GM21528 (cell line): ENCODE results near the gene CTNNA3.
A peak's percentile ranks its signal among the peaks of the same experiment; 100 is the strongest.

Experiments
- ATAC-seq: cut with Tn5 transposase; IDR thresholded peaks from one replicate; pipeline ENCODE4 v1.9.1; 2021; ENCODE audit warnings: mild to moderate bottlenecking, moderate library complexity; ENCODE audit not compliant: unreplicated experiment, low FRiP score

CTNNA3 gene

DNA sequence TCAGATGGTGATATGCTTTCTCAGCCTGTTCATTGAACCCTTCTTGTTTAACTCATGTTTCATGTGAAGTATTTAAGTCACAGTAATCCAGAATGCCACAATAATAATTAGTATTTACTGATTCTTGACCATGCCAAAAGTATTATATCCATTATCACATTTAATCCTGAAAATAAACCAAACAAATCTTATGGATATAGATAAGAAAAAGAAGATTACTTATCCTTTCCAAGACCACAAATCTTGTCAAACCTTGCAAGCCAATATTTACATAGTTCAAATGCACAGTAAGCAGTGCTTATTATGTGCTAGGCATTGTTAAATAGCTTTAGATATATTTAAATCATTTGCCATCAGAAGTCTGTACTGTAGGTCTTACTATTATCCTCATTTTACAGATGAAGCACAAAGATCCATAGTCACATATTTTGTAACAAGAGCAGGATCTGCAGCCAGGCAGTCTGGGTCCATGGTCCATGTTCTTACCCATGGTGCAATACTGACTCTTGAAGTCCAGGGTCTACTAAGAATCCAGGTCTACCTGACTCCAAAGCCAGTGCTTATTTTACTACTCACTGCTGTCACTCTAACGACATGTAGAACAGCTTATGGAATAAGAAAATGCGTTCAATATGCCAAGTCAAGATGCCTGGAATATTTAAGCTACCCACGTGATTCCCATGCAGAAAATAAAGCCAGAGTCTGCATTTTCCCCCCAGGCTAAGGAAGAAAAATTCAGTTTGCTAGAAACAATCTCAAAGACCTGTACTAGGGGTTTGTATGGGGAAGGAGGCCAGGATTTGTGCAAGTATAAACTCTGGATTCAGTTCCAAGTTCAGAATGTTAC is 1755.0 kb downstream of the CTNNA3 start:
- no peak for ATAC-seq

DNA sequence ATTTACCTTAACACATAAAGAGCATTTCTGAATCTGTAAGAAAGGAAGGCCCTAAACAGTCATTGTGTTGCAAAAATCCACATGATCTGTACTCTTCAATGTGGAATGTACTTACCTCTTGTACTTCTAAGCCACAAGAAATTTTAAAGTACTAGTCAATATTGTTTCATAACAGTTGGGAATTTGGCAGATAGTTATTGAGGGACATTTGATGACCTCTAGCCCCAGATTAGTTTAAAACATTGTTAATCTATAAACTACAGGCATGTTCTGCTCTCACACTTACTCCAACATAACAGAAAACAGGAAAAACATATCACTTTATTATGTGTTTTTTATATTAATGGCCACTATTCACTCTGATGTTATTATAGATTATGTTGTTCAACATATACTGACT is 1755.9 kb downstream of the CTNNA3 start:
- ATAC-seq, result no peak

DNA sequence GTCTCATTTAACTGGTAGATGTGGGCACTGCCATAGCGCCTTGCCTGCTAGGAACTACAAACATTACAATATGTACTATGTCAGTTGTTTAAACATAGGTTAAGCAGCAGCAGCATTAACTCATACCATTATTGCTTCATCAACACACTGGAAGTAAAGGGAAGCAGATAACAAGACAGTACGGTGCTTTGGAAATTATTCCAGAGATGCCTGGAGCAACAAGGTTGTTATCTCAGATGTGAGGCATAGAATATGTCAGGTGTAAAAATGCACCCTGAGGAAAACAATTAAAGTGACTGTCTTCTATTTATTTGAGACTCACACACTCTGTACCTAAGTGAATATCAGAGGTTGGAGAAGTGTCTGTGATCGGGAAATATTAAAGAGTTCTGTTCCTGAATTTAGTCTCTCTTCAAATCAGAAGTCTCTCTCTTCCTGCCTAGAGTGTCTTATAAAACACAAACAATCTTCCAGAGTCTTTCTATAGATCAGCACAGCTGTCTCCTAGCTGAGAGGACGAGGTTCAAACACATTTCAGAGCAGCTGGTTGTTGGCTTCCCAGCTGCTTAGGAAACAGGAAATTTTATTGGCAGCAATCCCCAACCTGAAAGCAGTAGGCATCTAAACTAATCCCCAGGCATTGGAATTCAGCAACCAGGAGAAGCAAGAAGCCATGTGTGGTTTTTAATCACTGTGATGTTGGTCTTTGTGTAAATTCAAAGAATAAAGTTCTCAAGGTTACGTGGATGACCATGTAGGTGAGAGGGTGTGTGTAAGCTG is 1764.5 kb downstream of the CTNNA3 start:
- ATAC-seq, result no peak

DNA sequence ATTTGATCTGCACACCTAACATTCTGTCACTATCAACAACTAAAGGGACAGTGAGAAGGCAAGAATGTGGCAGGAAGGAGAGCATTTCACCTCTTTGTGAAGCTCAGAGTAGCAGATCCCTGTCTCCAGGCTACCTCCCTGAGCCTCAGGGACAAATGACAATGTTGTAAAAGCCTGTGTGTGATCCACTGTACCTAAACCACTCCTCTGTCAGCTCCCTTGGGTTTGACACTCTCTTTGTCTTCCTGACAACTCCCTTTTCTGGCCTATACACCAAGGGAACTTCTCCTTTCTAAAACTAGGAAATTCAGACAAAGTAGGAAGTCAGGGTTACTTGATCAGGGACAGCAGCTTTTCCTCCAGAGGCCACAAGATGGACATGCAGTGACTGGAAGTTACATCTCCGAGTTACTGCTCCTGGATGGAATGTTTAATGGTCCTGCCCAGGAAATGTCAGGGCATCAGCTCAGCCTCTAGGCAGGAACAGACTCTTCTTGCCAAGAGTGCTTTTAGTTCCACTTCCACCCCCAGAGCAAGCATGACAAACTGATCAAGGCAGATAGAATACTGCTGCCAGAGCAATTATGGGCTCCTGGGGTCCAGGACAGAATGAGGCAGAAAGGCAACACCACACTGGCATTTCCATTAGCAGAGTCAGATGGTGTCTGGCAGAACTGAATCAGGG is 1784.7 kb downstream of the CTNNA3 start:
- no peak for ATAC-seq

DNA sequence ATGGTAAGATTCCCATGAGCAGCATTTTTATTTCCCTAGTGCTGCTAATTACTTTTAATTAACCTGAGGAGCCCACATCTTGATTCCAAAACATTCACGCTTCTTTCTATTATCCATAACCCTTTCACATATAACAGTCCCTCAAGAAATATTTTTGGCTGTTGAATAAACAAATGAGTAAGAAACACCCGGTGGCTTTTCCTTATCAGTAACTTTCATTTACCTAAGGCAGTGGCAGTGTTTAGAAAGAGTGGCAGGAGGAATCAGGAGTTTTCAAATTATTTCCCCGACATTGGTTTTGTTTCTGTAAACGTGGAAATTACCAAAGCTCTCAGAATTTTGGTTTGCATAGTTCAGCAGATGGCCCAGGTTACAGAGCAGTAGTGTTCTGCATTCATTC is 1785.8 kb downstream of the CTNNA3 start:
- no peak for ATAC-seq

DNA sequence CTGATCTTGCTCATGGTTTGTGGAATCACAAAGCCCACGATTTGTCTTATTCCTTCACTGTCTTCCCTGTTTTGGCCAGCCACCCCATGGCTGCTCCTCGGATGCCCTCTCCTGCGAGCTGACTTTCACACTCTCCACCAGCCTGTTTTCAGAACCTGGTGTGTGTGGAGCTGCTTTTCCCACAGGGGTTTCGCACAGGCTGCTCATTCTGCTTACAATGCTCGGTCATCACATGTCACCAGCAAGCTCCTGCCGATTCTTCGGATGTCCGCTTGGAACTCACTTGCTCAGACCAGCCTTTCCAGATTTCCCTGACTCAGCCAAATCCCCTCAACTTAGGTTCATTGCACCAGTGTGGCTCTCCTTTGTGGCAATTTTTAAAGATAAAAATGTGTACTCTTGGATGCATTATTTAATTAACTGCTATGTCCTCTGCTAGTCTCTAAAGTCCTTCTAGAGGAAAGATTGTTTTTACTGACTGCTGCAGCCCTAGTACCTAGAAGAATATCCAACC is 1788.7 kb downstream of the CTNNA3 start:
- no peak for ATAC-seq

DNA sequence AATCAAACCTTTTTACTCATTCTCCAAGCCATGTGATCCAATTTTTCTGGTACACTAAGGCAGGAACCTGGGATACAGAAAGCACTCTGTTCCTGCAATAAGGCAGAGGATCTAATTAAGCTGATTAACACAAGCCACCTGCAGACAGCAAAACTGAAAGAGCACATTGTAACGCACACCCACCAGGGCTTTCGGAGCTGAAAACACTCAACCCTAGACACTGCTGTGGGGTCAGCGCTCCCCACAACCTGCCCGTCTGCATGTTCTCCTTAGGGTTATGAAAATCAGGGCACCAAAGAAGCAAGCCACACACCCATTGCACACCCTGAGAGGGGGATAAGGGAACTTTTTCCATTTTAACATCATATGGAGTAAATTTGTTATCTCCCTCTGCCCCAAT is 1792.4 kb downstream of the CTNNA3 start:
- no peak for ATAC-seq

DNA sequence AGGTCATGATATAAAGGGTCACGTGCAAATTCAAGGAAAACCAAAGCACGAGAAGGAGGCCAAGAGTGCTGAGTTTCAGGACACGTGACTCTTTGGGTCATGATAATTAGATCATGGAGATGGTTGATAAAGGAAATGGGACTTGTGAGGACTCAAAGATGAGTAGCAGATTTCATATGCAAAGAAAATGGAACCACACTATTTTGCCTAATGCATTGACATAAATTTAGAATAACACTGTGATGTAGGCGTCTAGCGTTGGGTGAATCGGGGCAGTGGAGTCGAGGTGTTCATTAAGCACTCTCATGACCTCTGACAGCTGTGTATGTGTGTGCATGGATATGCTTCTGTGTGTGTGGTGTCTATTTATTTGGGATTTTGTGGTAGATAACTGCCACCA is 1795.7 kb downstream of the CTNNA3 start:
- no peak for ATAC-seq

DNA sequence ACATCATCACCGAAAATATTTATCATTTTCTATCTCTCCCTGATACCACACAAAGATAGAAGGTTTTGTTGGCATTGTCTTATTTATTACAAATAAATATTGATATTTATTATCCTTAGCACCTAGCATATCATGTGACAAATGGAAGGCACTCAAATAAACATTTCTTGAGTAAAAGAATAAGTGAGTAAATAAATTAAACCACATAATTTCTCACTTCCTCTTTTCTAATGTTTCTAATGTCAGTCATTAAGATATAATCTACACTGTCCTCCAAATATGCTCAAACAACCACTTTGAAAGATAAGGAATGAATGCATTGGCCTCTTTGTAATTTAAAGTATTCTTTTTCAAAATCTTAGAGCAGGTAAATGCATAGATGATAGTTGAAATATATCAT is 1797.9 kb downstream of the CTNNA3 start:
- no peak for ATAC-seq

DNA sequence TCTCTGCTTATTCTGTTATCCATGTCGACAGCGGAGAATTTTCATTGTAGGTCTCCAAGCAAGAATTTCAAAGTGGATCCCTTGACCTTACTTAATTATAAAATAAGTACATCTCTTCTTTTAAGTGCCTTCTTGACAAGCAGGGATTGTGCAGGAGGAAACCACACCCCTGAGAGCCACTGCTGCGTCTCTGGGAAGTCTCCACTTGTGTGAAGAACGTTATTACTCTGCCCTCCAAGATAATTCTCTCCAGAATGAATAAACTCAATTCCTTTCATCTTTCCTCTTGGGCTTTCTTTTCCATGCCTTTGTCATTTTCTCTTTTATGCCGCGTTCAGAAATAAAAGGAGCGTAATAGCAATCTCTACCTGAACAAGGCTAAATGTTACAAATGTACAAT is 1801.0 kb downstream of the CTNNA3 start:
- no peak for ATAC-seq

DNA sequence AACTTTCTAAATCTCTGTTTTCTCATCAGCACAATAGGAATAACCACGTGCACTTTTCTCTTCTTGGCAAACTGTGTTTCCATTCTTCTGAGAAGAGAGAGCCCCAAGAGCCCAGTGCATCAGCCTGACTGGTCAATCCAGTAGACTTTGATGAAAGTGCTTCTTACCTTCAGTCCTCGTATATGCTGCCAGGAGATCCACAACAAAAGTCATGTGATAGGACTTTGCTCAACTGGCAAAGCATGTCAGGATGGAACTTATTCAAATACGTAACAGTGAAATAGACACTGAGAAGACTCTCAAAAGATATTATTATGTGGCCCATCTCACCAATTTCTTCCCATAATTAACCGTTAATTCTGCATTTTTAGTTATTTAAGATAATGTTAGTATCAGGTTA is 1801.6 kb downstream of the CTNNA3 start:
- ATAC-seq, result no peak

DNA sequence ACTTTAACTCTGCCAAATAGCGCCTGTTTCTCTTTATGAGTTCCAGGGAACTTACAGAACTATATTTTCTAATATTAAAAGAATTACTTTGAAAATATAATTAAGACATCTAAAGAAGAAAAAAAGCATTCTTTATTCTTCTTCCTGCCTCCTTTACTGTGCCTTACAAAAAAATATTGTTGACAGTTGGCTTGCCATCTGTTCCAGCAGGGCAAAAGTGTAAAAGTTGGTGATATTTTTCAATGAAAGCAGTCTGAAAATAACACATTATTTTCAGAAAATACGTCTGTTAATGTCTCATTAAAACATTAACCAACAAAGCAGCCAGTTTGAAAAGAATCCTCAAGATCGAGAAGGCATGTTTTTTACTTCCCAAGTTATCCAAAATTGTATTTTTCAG is 1802.3 kb downstream of the CTNNA3 start:
- no peak for ATAC-seq

DNA sequence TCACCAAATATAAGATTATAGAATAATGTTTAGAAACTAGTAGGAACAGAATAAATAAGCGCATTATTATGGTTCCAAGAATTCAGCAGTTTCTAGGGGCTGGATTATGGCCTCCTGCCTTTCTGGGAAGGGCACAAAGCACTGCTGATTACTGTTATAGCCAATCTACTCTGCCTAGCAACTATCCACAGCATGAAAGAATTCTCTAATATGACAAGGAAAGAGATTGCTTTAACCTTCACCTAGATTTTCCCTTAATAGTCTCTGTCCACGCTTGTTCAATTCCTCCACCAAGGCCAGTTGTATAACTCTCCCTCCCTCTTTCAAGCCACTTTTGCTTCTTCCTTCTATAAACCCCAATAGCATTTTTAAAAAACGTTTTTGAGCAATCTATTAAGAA is 1803.7 kb downstream of the CTNNA3 start:
- ATAC-seq, result no peak

DNA sequence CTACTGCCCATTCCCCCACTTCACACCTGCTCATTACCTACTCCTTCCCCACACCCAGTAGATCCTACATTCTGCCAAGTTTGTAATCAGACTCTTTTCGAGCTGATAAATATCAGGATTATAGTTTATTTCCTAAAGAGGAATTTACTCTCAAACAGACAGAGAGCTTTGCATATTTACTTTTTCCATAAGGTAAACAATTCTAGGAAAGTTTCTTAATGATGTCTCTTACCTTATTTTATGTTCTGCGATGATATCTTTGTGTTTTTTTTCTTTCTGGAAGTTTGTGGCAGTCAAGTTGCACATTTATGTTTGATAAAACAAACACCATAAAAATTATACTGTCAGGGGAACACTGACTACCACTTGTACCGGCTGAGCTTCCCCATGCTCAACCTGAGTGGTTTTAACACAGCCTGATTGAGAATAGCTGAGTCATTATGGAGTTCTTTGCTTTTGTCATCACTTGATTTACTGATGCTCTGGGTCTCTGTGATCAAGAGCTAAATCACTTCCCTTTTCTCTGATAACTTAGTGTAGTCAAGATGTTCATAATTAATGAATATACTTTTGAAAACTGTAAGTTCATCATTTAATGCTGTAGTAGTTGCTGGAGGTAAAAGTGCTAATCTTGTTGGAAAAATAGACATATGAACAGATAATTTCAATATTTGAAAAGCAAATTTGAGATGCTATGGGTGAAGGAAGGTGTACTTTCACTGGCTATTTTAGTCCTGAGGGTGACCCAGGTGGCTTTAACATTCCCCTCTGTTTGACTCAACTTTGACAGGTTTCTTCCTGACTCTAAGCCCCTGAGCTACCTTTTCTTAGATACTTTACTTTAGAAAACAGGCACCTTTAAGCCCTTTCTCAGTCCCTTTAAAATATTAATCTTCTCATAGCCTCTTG is 1804.7 kb downstream of the CTNNA3 start:
- peak; percentile 84 for ATAC-seq

DNA sequence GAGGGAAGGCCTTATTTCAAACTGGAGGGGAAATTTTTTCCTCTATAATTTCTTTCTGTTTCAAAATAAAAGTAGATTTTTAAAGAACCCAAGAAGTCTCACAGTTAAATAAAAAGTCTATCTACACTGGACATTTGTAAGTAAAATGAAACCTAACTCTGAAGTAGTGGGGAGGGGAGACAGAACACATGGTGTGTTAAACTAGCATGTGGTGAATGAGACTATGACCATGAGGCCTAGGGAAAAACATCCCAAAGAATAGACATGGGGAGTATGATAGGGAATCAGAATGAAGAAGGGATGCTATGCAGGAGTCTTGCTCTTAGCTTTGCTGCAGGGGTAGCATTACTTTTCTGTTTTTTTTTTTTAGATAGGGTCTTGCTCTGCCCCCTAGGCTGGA is 1831.5 kb downstream of the CTNNA3 start:
- no peak for ATAC-seq

DNA sequence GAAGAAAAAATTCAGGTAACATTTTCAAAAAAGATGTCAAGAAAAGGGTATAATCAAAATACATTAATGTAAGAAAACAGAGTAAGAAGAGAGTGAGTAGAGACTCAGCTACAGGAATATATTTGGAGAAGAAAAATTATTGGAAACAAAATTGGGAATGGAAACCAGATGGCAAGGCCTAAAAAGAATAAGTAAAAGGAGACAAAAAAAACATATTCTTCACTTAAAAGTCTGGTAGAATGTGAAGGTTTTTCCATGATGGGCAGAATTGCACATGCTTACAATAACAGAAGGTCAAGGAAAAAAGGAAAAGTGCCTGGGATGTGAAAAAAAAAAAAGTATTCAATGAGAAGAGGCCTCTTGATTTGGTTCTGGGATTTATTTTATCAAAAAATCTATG is 1832.0 kb downstream of the CTNNA3 start:
- no peak for ATAC-seq
